ENCODE results near the gene ADGRB3.

GRCh38 chr6:69185276-69185675 is 550.2 kb downstream of the ADGRB3 start:
- TF ChIP-seq CTCF (IDR thresholded peaks at IDR 0.05; ENCODE audit: low read depth, low read length, missing input control), result no peak
- TF ChIP-seq JUND (IDR thresholded peaks at IDR 0.05), result no peak
- no peak for TF ChIP-seq EGR1 (IDR thresholded peaks at IDR 0.05; ENCODE audit: low read depth in 2 of 2)
- no peak for TF ChIP-seq GABPA (IDR thresholded peaks at IDR 0.05 in 1 of 2, conservative IDR thresholded peaks at IDR 0.05 in 1 of 2)
- TF ChIP-seq TAF1 (conservative IDR thresholded peaks at IDR 0.05), result no peak
- TF ChIP-seq RXRA (IDR thresholded peaks at IDR 0.05), result no peak
- no peak for TF ChIP-seq YY1 (IDR thresholded peaks at IDR 0.05)
